Measurements from ENCODE around the gene TUBA4B. TPM values are rescaled to one million over a fixed set of nuclear protein-coding genes. Genes with fewer than 3 reads are reported as not detected.

TUBA4B gene
- total and polyA plus RNA-seq, 2 of the 4 experiments (the other 2 are of a cell fraction) = not detected

- Histone ChIP-seq H2BK120ac (ENCODE audit: low read depth, low read length) (peak within 1 kb of the TSS; percentile 38; the same call in 1 of the 2 replicates), H2AK9ac (replicated peaks; ENCODE audit: low read depth, low read length, poor library complexity) (peak within 1 kb of the TSS; percentile 99), H3K4me3 (ENCODE audit: insufficient read depth, low read depth, low read length) (peak within 1 kb of the TSS; percentile 89), H2BK15ac (ENCODE audit: low read depth, low read length) (no peak within 1 kb of the TSS; the same call in 2 of the 3 replicates), H3K18ac (ENCODE audit: low read depth, low read length) (peak within 1 kb of the TSS; percentile 81), H3K9me1 (ENCODE audit: insufficient read depth, low read length) (peaks cover 37% of the 10 kb centered on the region), H3K27me3 (ENCODE audit: control insufficient read depth, insufficient read depth, low read length) (no peaks in the 10 kb centered on the region), H3K36me3 (ENCODE audit: control insufficient read depth, insufficient read depth, low read length) (peaks cover 17% of the 10 kb centered on the region; the same call in 1 of the 2 replicates), H3K9me3 (ENCODE audit: control insufficient read depth, insufficient read depth, low read length) (no peaks in the 10 kb centered on the region), H3K14ac (replicated peaks; ENCODE audit: low read depth, low read length) (peak within 1 kb of the TSS; percentile 98), H3K4ac (ENCODE audit: low read depth, low read length) (peak within 1 kb of the TSS; percentile 99), H4K20me1 (ENCODE audit: insufficient read depth, low read length) (0 out of 2 replicates have a peak, but pooled peaks cover 8% of the 10 kb centered on the region), H3K56ac (ENCODE audit: extremely low read depth, insufficient read depth, low read length) (peak within 1 kb of the TSS; percentile 84), H3K4me1 (ENCODE audit: control insufficient read depth, insufficient read depth, low read length) (peaks cover 23% of the 10 kb centered on the region), H3K79me1 (ENCODE audit: low read depth in 1 of 2, low read length in 2 of 2) (peaks cover 23 to 48% of the 10 kb centered on the region in 2 experiments), H4K8ac (ENCODE audit: low read depth in 2 of 2, low read length in 2 of 2) (peak within 1 kb of the TSS; percentile 91 to 94), H2AFZ (replicated peaks; ENCODE audit: low read length, poor library complexity) (peak within 1 kb of the TSS; percentile 100), H4K5ac (ENCODE audit: low read depth, low read length) (peak within 1 kb of the TSS; percentile 97), H3K9ac (ENCODE audit: low read depth, low read length) (peak within 1 kb of the TSS; percentile 95), H2BK20ac (ENCODE audit: low read depth, low read length) (no peak within 1 kb of the TSS), H3K23ac (ENCODE audit: low read depth, low read length) (peak within 1 kb of the TSS; percentile 97), H3K4me2 (ENCODE audit: low read depth, low read length) (peak within 1 kb of the TSS; percentile 98), H3K27ac (ENCODE audit: insufficient read depth, low read length) (peak within 1 kb of the TSS; percentile 94), H2BK5ac (ENCODE audit: low read depth, low read length, poor library complexity, severe bottlenecking) (peak within 1 kb of the TSS; percentile 96), H4K91ac (ENCODE audit: insufficient read depth, low read depth, low read length) (peak within 1 kb of the TSS; percentile 97), H2AK5ac (ENCODE audit: low read depth, low read length) (peak within 1 kb of the TSS; percentile 92)
- peak; percentile 83 for ATAC-seq (ENCODE audit: low read depth)
- POLR2A ChIA-PET (ENCODE audit: unreplicated experiment) = interaction anchor here (0.5 to 0.8 kb wide), 2 partner anchors 12 to 16 kb away, joined by 5 to 6 read pairs; no protein-coding TSS in a partner anchor
- CTCF ChIA-PET = interaction anchor here (1.0 to 3.0 kb wide), 2 partner anchors 11 to 50 kb away, joined by 3 to 14 read pairs; no protein-coding TSS in a partner anchor
- intact Hi-C loops (cut with micrococcal nuclease) = no loop called here
- DNase-seq = peak; percentile 92
- dilution Hi-C loops (cut with HindIII; ENCODE audit: low sequenced_read_pairs, unreplicated experiment) = no loop called here
- in situ Hi-C loops (cut with MboI; ENCODE audit: low sequenced_read_pairs) = no loop called here
- WGBS, 2 experiments (ENCODE audit: extremely low coverage in 2 of 2, insufficient read length in 1 of 2) = 1% methylated on average over 23 of the region's 46 CpGs; no CpG with 5 or more reads in 1 of the 2 experiments
- no TSS peak for BruUV-seq (replicated peaks)
- TF ChIP-seq BHLHE40 (IDR thresholded peaks at IDR 0.05; ENCODE audit: low read depth, low read length) = no peak
- no peak for TF ChIP-seq FOS (IDR thresholded peaks at IDR 0.05; ENCODE audit: low read depth, low read length)
- TF ChIP-seq CHD1 (IDR thresholded peaks at IDR 0.05; ENCODE audit: low read depth, low read length) = no peak
- TF ChIP-seq CEBPB (IDR thresholded peaks at IDR 0.05; ENCODE audit: low read depth, low read length) = no peak
- 0 out of 2 replicates have a peak, but pooled peaks have one; percentile 28 for TF ChIP-seq MAFK (IDR thresholded peaks at IDR 0.05; ENCODE audit: low read depth, low read length)
- no peak; the same call in 1 of the 2 replicates for TF ChIP-seq RAD21 (IDR thresholded peaks at IDR 0.05; ENCODE audit: low read length)
- TF ChIP-seq USF2 (IDR thresholded peaks at IDR 0.05; ENCODE audit: low read depth, low read length) = no peak
- peak; percentile 95 for TF ChIP-seq POLR2A (IDR thresholded peaks at IDR 0.05; ENCODE audit: low read depth, low read length)
- 0 out of 2 replicates have a peak, but pooled peaks have one; percentile 66 for TF ChIP-seq ELK1 (IDR thresholded peaks at IDR 0.05; ENCODE audit: borderline replicate concordance, low read depth, low read length)
- TF ChIP-seq CTCF (conservative IDR thresholded peaks at IDR 0.05; ENCODE audit: low read depth, low read length) = peak; percentile 9; the same call in 1 of the 2 replicates
- TF ChIP-seq RCOR1 (IDR thresholded peaks at IDR 0.05; ENCODE audit: insufficient replicate concordance, low read length) = no peak
- peak; percentile 22; the same call in 1 of the 2 replicates for TF ChIP-seq MAZ (IDR thresholded peaks at IDR 0.05; ENCODE audit: borderline replicate concordance, low read depth, low read length)
- TF ChIP-seq RFX5 (IDR thresholded peaks at IDR 0.05; ENCODE audit: low read depth, low read length) = no peak
Observed at GRCh38 chr2:219245148-219245898, 7.7 kb upstream of the TUBA4B start, which contains the start of the genes GLB1L and STK16. Gene GLB1L, minus strand, starts transcription at chr2:219245444. Its CDS starts 1,871 bp downstream, at chr2:219243573. Gene STK16, plus strand, starts transcription at chr2:219245479. Its CDS starts 521 bp downstream, at chr2:219246000.
